Measurements from ENCODE around the gene CNOT6L.
A peak's percentile ranks its signal among the peaks of the same experiment; 100 is the strongest.

The CNOT6L gene

GRCh38 chr4:77820649-77821561 lies 1.7 kb upstream of the CNOT6L start:
- DNase-seq (ENCODE audit: low read depth), result no peak

- peak; percentile 71 for DNase-seq (ENCODE audit: low read depth)
Measured at GRCh38 chr4:77819843-77820648, 878 bp upstream of the CNOT6L start.

DNA sequence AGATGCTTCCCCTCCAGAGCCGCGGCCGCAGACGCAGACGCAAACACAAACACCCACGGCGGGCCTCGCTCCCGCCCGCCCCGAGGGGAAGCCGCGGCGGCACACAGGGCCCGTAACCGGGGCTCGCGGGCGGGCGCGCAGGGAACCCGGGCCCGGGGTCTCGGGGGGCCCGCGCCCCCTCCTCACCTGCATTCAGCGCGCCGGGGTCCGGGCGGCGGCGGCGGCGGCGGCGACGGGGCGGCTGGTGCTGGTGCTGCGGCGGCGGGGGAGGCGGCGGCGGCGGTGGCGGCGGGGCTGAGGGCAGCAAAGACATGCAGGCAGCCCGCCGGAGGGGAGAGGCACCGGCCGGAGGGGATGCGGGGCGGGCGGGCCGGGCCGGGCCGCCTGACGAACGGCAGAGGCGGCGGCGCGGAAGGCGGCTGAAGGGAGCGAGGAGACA lies 255 bp upstream of the CNOT6L start:
- DNase-seq (ENCODE audit: low read depth), result no peak

GRCh38 chr4:77818073-77818601 lies 1.0 kb downstream of the CNOT6L start:
- DNase-seq (ENCODE audit: low read depth), result peak; percentile 72

DNA sequence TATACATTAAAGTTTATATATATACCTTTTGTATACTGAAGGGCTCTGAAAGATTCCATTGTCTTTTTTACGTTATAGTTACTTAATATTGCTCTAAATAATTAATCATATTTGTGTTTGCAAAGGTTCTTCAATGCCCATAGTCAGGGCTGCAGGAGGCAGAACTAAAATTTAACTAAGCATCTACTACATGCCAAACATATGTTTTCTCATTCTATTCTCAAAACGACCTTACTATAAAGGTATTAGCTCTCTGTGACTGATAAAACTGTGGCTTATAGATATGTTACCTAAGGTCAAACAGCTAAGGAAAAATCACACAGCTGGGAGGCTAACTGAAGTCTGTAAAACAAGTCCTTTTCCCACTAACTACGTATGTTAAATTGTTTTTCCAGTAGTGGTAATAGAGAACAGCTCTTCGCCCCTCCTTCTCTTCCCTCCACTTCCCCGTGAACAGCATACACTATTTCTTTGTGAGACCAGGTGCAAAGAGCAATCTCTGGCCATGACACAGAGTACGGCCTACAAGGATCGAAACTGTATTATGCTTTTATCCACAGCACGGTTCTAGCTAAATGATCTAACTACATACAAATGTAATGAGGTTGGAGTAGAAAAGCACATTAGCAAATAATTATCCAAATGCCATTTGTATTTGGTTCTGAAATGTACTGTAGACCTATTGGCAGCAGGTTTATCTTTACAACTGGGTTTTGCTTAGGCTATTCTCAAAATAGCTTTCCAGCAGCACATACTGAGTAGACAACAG lies 1.7 kb downstream of the CNOT6L start:
- no peak for DNase-seq (ENCODE audit: low read depth)

- no peak for DNase-seq (ENCODE audit: low read depth)
Measured at GRCh38 chr4:77816546-77816945, 2.6 kb downstream of the CNOT6L start.

DNA sequence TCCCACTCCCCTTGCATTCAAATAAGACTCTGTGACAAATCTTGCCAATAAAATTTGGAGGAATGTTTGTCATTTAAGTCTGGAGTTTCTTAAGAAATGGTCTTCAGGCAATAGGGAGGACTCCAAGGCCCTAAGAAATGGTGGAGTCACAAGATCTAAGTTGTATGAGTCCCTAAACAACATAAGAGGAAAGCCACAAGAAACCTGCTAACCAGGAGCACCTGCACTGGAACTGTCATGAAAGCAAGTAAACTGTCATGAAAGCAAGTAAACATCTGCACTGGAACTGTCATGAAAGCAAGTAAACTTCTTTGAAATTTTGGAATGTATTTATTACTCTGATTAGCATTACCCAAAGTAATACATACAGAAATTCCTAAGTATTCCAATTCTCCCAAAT lies 3.5 kb downstream of the CNOT6L start:
- DNase-seq (ENCODE audit: low read depth), result no peak

DNA sequence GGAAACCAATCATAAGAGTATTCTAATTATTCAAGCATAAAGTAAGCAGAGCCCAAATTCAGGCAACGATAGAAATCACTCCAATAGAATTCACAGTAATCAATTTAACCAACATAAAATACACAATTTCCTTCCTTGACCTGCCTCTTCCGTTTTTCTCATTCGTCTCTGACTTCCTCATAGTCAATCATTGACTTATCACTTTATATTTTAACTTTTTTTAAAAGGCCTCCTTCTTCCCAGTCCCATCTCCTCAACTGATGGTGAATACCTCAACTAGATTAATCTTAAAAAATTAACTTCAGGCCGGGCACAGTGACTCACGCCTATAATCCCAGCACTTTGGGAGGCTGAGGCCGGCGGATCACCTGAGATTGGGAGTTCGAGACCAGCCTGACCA lies 13.3 kb downstream of the CNOT6L start:
- DNase-seq (ENCODE audit: low read depth), result no peak

DNA sequence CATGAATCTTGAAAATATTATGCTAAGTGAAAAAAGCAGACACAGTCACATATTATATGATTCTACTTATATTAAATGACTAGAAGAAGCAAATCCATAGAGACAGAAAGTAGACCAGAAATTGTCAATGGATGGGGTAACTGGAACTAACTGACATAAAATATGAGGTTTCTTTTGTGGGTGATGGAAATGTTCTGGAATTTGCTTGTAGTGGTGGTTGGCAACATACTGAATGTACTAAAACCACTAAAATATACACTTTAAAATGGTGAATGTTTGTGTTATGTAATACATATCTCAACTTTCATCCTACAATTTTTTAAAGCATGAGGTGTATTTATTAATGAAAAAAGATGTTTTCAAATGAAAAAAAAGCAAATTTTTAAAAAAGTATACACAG lies 14.7 kb downstream of the CNOT6L start:
- DNase-seq (ENCODE audit: low read depth), result no peak

- DNase-seq (ENCODE audit: low read depth), result no peak
Measured at GRCh38 chr4:77802402-77802801, 16.8 kb downstream of the CNOT6L start.

GRCh38 chr4:77801260-77801608 lies 17.9 kb downstream of the CNOT6L start:
- no peak for DNase-seq (ENCODE audit: low read depth)

DNA sequence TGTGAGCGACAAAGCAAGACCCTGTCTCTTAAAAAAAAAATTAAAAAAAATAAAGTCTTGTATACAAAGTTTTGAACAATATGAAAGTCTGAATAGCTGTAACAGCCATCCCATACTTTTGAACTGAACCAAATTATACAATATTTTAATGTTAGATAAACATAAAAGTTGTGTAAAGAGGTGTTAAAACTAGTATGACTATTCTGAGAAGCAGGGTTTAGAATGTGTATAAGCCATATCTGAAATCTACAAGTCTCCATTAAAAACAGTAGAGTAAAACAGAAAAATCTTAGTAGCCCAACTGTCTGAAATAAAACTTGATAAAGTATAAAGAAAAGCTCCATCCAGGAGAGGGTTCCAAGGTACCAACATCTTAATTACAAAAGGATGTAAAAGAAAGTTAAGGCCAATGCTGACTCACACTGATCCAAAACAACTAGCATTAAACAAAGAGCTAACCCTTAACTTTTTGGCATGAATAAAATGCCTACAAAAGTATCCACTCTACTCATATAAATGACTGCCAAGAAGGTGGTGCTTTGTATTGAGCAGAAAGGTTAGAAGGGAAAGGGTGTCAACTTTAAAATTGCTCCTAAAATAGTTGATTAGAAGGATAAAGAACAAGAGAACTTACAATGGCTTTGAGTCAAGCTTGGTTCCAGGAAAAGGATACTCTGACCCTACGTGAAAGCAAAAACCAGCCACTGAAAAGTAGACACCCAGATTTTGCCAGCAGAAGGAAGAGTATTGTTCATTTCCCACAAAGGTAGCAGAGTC lies 18.5 kb downstream of the CNOT6L start:
- DNase-seq (ENCODE audit: low read depth), result no peak

DNA sequence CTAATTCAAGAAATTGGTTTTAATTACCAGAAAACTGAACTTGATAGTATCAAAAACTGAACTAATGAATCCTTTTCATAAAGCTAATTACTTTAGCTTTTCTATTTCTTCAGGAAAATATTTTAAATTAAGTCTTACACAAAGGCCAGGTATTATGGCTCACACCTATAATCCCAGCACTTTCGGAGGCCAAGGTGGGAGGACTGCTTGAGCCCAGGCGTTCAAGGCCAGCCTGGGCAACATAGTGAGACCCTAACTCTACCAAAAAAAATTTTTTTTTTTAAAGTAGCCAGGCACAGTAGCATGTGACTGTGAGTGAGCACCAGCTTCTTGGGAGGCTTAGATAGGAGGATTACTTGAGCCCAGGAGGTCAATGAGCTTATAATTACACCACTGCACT lies 19.1 kb downstream of the CNOT6L start:
- no peak for DNase-seq (ENCODE audit: low read depth)

DNA sequence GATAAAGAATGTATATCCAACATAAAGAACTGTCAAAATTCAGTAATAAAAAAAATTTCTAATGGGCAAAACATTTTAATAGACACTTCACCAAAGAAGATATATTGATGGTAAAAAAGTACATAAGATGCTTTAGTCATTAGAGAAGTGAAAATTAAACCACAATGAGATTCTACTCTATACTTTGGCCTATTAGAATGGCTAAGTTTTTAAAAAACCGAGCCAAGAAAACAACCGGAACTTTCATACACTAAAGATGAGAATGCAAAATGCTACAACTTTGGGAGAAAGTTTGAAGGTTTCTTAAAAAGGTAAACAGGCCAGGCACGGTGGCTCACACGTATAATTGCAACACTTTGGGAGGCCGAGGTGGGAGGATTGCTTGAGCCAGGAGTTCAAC lies 20.8 kb downstream of the CNOT6L start:
- no peak for DNase-seq (ENCODE audit: low read depth)

GRCh38 chr4:77797239-77797638 lies 21.9 kb downstream of the CNOT6L start:
- no peak for DNase-seq (ENCODE audit: low read depth)

- DNase-seq (ENCODE audit: low read depth), result no peak
Measured at GRCh38 chr4:77795326-77795725, 23.8 kb downstream of the CNOT6L start.

- no peak for DNase-seq (ENCODE audit: low read depth)
Measured at GRCh38 chr4:77790146-77790545, 29.0 kb downstream of the CNOT6L start.

DNA sequence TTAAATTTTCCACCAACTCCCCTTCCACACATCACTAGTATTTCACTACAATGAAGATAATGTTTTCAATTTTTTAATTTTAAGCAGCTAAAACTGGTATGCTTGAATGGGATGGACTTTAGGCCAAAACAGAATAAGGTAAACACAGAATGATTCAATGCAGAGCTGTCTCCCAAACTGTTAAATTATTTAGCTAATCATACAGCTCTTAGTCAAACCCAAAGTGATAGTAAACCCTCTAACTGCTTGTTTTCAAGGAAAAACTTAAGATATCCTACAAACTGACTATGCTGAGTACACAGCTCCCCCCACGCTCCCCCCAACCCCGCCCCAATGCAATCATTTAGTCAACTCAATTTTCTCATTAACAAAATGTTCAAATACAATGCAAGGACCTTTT lies 30.2 kb downstream of the CNOT6L start:
- no peak for DNase-seq (ENCODE audit: low read depth)

- no peak for DNase-seq (ENCODE audit: low read depth)
Measured at GRCh38 chr4:77787969-77788368, 31.2 kb downstream of the CNOT6L start.

DNA sequence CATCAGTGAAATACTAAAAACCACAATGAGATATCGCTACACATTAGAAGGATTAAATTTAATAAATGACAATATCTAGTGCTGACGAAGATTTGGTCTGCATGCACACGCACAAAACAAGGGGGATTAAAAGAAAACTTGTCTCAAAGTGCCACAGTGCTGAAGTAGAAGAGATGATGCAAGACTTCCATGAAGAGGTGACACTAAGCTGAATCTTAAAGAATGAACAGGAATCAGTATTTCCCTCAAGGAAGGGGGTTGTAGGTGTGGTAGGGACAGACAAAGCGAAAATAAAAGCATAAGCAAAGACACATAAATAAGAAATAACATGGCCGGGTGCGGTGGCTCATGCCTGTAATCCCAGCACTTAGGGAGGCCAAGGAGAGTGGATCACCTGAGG lies 33.5 kb downstream of the CNOT6L start:
- no peak for DNase-seq (ENCODE audit: low read depth)

DNA sequence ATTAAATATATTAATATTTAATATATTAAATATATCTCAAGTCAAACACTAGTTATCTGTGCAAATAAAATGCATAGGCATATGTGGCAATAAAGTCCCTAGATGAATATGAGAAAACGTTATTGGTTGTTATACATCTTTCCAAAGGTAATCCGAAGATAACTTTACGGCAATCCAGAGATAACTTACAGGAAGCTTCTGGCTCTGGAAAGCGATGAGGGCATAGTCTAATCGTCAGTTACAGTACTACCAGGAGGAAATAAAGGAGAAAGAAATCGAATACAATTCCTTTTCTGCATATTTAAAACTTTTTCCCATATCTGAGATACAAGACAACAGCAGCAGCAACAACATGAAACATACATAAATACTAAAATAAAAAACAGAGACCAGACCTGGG lies 35.3 kb downstream of the CNOT6L start:
- no peak for DNase-seq (ENCODE audit: low read depth)
